Heart right ventricle (tissue), 16 donors: ENCODE measurements around the gene PIBF1. TPM values are rescaled to one million over a fixed set of nuclear protein-coding genes. Genes with fewer than 3 reads are reported as not detected.

Source experiments
- ATAC-seq, 8 donors: fragments of 200-7000 bp; cut with Tn5 transposase; one replicate each; pipeline ENCODE4 v1.9.1; 2020; ENCODE audit warnings: mild to moderate bottlenecking in 8 of 8, moderate library complexity in 8 of 8, moderate number of reproducible peaks in 1 of 8
- DNase-seq, 2 donors: peaks; one replicate each; pipeline ENCODE4 v3.0.0-alpha.2; 2020
- H3K27ac ChIP-seq, 10 donors: fragments of 200-600 bp; sonication (generic) in 2 of 10; one replicate each; pipeline versions ENCODE4 v1.5.0 to v1.8.0; 2020 to 2022; ENCODE audit warnings: mild to moderate bottlenecking in 3 of 10
- H3K27me3 ChIP-seq, 7 donors: fragments of 200-600 bp; one replicate each; pipeline ENCODE4 v1.8.0; 2021 to 2022; ENCODE audit warnings: mild to moderate bottlenecking in 2 of 7
- H3K36me3 ChIP-seq, 9 donors: fragments of 200-600 bp; sonication (generic) in 1 of 9; one replicate each; pipeline versions ENCODE4 v1.5.0 to v1.8.0; 2020 to 2022; ENCODE audit warnings: mild to moderate bottlenecking in 2 of 9
- H3K4me1 ChIP-seq, 9 donors: fragments of 200-600 bp; sonication (generic) in 1 of 9; one replicate each; pipeline versions ENCODE4 v1.5.0 to v1.8.0; 2020 to 2022; ENCODE audit warnings: mild to moderate bottlenecking in 4 of 9
- H3K4me3 ChIP-seq, 10 donors: fragments of 200-600 bp; sonication (generic) in 2 of 10; one replicate each; pipeline versions ENCODE4 v1.5.0 to v1.8.0; 2020 to 2022; ENCODE audit warnings: mild to moderate bottlenecking in 7 of 10, moderate library complexity in 2 of 10
- H3K9me3 ChIP-seq, 11 donors: fragments of 200-600 bp in 10 of 11; sonication (generic) in 2 of 11; one replicate each; pipeline versions ENCODE4 v1.5.0 to v1.8.0; 2013 to 2022; ENCODE audit warnings: mild to moderate bottlenecking in 2 of 11, control low read depth in 1 of 11, moderate library complexity in 1 of 11
- CTCF ChIP-seq, 9 donors: fragments of 200-600 bp; sonication (generic) in 2 of 9; IDR thresholded peaks; one replicate each; pipeline versions ENCODE4 v1.5.0 to v1.8.0; 2021 to 2022; ENCODE audit warnings: antibody characterized with exemption in 9 of 9, mild to moderate bottlenecking in 5 of 9, moderate library complexity in 1 of 9
- WGBS, 2 donors: extraction: QIAGEN DNeasy Blood & Tissue Kit; methylation state at CpG; one replicate each; pipeline ENCODE4 v1.1.7; 2013; ENCODE audit warnings: inconsistent platforms in 1 of 2; 5-methylcytosine and 5-hydroxymethylcytosine counted together
- intact Hi-C, 10 donors: fragments of 100-400 bp; cut with DNase I; formaldehyde crosslinking; loops; one replicate each; pipeline versions ENCODE4 v1.11.1 to v1.14.2; 2022
- polyA plus RNA-seq, 2 donors: library from polyadenylated mRNA; stranded (reverse); fragments of 200-250 nt; gene quantifications; one replicate each; pipeline ENCODE4 v1.2.3, GENCODE V29; 2013
- total RNA-seq, 10 donors: library from RNA; stranded (reverse); fragmentation: NEBNext Ultra II Directional in 3 of 10; extraction: Animal tissue kit (Norgen Biotek cat#: 25700) in 3 of 10; gene quantifications; one replicate each; pipeline versions ENCODE4 v1.2.1 to v1.2.4, GENCODE V29; 2021 to 2023
- donor health status: Arrhythmogenic right ventricular cardiomyopathy.
- donor health status: ischemic (EF 13 %, LVEDD 7.1; RV severe dilation, severe dysfunction).
- donor health status: healthy with polysubstance abuse.
- donor health status: DM: no; HTN: yes; CAD: no.
- donor health status: DM: no; HTN: no; CAD: no.
- donor health status: ischemic (EF 25% LVEDD 6.9; RV normal size, moderate dysfunction).
- donor health status: ischemic (EF 25% LVEDD 5.7; RV mildly dilated, moderate dysfunction).
- donor health status: healthy.
- donor health status: DM: yes; HTN: yes; CAD: no.
- donor health status: Ischemic cardiomyopathy.
- donor health status: ischemic (EF 35%, LVEDD 5.7; RV mildly dilated, moderate dysfunction).
- donor health status: nonischemic (EF 11% LVEDD 7.7; RV severe dilation, severe dysfunction).
- donor health status: DM: yes; HTN: yes; CAD: no.
- donor health status: PGD.
- donor health status: ischemic (EF 29% LVEDD 5.4; RV normal size, mild dysfunction).
- donor health status: nonischemic (EF 23%, LVEDD 6.1; RV moderate dilation, normal function).

Gene PIBF1
- total and polyA plus RNA-seq, 12 donors = 7.5 to 20.9 (median 16.7) TPM

- 98 to 99% methylated on average over 4 of the region's 4 CpGs for WGBS, 2 donors
- no peak for TF ChIP-seq CTCF (IDR thresholded peaks at IDR 0.05)
- intact Hi-C loops = no loop called here
- peaks cover 0 to 41% (median under 1%) of the 10 kb centered on the region in 9 donors for H3K36me3 ChIP-seq
- H3K4me1 ChIP-seq = no peaks in the 10 kb centered on the region
- ATAC-seq (no peak), DNase-seq (no peak)
- H3K9me3 ChIP-seq = no peaks in the 10 kb centered on the region
- no peaks in the 10 kb centered on the region for H3K27me3 ChIP-seq
- no peak overlapping the region for H3K27ac ChIP-seq
- H3K4me3 ChIP-seq = no peak overlapping the region
These were observed 216.1 kb downstream of the PIBF1 start for GRCh38 chr13:72998012-72998411.

GRCh38 chr13:73000027-73000674, 218.2 kb downstream of the PIBF1 start:
- no peak overlapping the region for H3K27ac ChIP-seq
- H3K4me1 ChIP-seq = no peaks in the 10 kb centered on the region
- DNase-seq (no peak), ATAC-seq (no peak)
- H3K9me3 ChIP-seq = no peaks in the 10 kb centered on the region
- 87% methylated on average over 4 of the region's 4 CpGs for WGBS, 2 donors
- no peaks in the 10 kb centered on the region for H3K27me3 ChIP-seq
- H3K36me3 ChIP-seq = peaks cover 0 to 62% (median 8%) of the 10 kb centered on the region in 9 donors
- intact Hi-C loops = no loop called here
- TF ChIP-seq CTCF (IDR thresholded peaks at IDR 0.05) = no peak
- no peak overlapping the region for H3K4me3 ChIP-seq

GRCh38 chr13:73001971-73002370, 220.0 kb downstream of the PIBF1 start:
- ATAC-seq = no peak
- no peaks in the 10 kb centered on the region for H3K9me3 ChIP-seq
- H3K36me3 ChIP-seq = peaks cover 0 to 66% (median 11%) of the 10 kb centered on the region in 9 donors
- no peaks in the 10 kb centered on the region for H3K4me1 ChIP-seq
- H3K27me3 ChIP-seq = no peaks in the 10 kb centered on the region
- no peak for TF ChIP-seq CTCF (IDR thresholded peaks at IDR 0.05)
- no peak overlapping the region for H3K4me3 ChIP-seq
- no peak for DNase-seq
- no peak overlapping the region for H3K27ac ChIP-seq
- intact Hi-C loops = no loop called here

GRCh38 chr13:73011751-73012150, 229.8 kb downstream of the PIBF1 start:
- ATAC-seq (no peak), DNase-seq (no peak)
- peaks cover 0 to 46% (median 0%) of the 10 kb centered on the region in 9 donors for H3K36me3 ChIP-seq
- 89 to 98% methylated on average over 5 of the region's 5 CpGs for WGBS, 2 donors
- TF ChIP-seq CTCF (IDR thresholded peaks at IDR 0.05) = no peak
- no peaks in the 10 kb centered on the region for H3K4me1 ChIP-seq
- H3K27ac ChIP-seq = no peak overlapping the region
- H3K27me3 ChIP-seq = no peaks in the 10 kb centered on the region
- H3K9me3 ChIP-seq = no peaks in the 10 kb centered on the region
- intact Hi-C loops = no loop called here
- H3K4me3 ChIP-seq = no peak overlapping the region
